ENCODE results near the gene CDX1.

Gene CDX1

DNA sequence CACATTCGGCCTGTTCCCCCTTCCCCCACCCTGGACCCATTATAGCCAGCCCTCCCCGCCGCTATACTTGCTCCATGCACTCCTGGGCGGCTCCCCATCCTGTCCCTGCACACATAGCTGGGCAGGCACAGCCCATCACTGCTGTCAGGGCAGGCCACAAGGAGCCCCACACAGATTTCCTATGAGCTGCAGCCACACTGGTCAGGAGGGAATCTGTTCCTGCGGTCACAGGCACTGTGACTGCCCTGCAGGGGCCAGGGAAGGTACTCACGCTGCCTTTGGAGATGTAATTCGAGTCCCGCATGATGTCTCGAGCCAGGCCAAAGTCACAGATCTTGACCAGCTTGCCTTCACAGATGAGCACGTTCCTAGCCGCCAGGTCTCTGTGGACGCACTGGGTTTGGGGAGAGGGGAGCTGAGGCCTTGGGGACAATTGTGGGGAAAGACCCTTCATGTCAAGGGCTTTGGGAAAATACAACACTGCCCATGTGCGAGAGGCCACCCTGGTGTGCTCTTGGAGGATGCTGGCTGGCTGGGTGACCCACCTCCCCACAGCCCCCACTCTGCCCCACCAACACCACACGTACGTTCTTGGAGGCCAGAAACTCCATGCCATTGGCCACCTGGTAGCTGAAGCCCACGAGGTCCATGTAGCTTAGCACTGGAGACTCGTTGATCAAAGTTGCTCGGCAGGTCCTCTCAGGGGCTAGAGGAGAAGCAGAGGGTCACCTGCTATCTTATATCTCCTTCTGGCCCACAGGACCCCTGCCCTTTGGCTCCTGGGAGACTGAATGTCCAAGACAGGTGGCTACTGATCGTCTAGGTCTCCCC is 45.7 kb upstream of the CDX1 start:
- TF ChIP-seq, protein P1, sequence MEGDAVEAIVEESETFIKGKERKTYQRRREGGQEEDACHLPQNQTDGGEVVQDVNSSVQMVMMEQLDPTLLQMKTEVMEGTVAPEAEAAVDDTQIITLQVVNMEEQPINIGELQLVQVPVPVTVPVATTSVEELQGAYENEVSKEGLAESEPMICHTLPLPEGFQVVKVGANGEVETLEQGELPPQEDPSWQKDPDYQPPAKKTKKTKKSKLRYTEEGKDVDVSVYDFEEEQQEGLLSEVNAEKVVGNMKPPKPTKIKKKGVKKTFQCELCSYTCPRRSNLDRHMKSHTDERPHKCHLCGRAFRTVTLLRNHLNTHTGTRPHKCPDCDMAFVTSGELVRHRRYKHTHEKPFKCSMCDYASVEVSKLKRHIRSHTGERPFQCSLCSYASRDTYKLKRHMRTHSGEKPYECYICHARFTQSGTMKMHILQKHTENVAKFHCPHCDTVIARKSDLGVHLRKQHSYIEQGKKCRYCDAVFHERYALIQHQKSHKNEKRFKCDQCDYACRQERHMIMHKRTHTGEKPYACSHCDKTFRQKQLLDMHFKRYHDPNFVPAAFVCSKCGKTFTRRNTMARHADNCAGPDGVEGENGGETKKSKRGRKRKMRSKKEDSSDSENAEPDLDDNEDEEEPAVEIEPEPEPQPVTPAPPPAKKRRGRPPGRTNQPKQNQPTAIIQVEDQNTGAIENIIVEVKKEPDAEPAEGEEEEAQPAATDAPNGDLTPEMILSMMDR (IDR thresholded peaks at IDR 0.05; ENCODE audit: control insufficient read depth, insufficient read depth, low read depth, low read length, missing control alignments), result no peak
- no peak overlapping the region for H3K4me3 ChIP-seq (ENCODE audit: control insufficient read depth, low read depth, low read length)
- no peak for DNase-seq (ENCODE audit: low read depth)

DNA sequence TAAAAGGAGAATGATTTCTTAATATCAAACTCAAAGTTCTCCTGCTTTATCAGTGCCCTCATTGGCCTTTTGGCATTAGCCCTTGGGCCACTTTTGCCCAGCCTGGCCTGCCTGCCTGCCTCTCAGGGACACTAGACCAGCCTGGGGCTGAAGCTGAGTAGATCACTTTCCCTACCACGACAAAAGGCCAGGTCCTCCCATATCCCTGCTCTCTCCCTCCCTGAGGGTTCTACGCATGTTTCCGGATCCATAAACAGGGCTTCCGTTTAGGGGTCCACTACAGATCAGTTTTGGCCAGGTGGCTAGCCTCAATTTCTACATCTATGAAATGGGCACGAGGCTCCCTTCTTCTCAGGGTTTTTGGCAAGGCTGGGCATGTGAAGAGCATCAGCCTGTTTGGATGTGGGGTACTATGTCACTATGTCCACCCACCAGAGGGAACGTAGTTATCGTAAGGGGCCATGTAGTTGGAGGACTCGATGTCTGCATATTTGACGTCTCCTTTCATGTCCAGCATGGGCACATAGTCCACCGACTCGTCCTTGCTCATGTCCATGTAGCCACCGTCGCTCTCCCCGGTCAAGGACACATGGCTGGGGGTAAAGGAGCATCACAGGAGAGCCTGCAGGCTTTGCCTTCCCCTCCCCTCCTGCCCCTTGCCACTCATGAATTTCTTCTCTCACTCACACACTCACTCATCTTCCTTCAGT is 45.0 kb upstream of the CDX1 start:
- DNase-seq (ENCODE audit: low read depth), result no peak
- TF ChIP-seq, protein P1 (IDR thresholded peaks at IDR 0.05; ENCODE audit: control insufficient read depth, insufficient read depth, low read depth, low read length, missing control alignments), result no peak
- H3K4me3 ChIP-seq (ENCODE audit: control insufficient read depth, low read depth, low read length), result no peak overlapping the region

DNA sequence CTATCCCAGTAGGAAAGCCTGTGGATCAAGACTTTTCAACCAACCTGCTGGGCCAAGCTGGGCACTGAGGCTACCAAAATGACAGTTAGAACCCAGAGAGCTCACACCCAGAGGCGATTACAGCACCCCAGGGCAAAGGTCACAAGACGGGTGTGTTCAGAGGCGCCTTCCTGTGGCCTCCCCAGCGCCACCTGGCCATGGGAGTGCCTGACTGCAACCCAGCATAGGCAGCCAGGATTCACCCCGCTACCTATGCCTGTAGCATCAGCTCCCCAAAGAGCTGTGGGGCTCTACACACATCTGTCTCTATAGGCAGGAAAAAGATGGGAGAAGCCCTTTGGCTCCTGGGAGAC is 44.4 kb upstream of the CDX1 start:
- TF ChIP-seq, protein P1 (IDR thresholded peaks at IDR 0.05; ENCODE audit: control insufficient read depth, insufficient read depth, low read depth, low read length, missing control alignments), result peak; percentile 32
- H3K4me3 ChIP-seq (ENCODE audit: control insufficient read depth, low read depth, low read length), result no peak overlapping the region
- no peak for DNase-seq (ENCODE audit: low read depth)

DNA sequence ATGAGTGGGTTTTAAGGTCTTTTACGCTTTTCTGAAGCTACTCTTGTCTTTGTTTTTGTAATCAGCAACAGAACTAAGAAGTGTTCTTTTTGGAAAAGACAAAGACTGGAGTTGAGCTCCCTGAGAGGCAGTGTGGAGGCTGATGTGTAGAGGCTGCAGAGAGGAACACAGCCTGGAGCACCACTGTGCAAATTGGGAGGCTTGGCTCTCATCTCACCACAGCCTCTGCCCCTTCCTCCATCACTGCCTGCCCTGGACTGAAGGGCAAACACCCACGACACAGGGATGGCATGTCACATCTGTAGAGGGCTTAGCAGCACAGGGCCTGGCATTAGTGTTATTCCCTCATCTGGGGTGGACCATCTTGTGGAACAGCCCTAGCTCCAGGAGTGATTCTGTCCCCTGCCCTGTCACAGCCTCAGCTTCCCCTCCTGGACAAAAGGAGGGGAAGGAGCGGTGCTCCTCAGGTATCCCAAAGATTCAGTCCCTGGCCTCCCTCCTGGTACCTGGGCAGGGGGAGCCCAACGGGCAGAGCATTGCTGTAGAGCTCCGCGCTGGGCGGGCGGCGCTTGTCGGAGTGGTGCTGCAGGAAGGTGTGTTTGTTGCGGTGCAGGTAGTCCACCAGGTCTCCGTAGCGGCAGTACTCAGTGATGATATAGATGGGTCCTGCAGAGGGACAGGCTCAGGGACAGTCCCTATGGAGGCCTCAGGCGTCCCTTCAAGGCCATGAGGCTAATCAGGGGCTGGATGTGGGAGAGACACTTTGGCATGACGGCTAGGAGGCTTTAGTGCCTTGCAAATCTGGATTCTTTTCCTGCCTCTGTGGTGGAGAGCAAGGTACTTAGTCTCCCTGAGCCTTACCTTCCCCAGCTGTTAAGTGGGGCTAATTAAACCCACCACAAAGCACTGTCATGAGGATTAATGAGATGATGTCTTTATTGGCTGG is 43.8 kb upstream of the CDX1 start:
- TF ChIP-seq, protein P1 (IDR thresholded peaks at IDR 0.05; ENCODE audit: control insufficient read depth, insufficient read depth, low read depth, low read length, missing control alignments), result no peak

DNA sequence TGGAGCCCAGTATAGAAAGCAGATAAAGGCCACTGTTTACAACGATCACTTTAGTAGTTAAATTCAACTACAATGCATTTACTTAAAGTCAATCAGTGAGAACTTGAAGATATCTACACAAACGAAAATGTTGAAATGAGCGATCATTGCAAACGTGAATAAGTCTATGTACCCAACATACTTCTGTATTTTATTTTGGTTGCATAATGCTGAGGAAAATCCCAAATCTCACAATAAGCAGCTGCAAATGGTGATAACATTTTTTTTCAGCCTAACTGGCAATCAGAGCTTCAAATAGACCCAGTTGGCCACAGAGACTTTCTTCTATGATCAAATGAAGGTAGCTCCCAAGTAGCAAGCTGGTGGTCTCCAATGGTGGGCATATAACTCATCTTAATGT is 43.0 kb upstream of the CDX1 start:
- no peak overlapping the region for H3K4me3 ChIP-seq (ENCODE audit: control insufficient read depth, low read depth, low read length)
- no peak for DNase-seq (ENCODE audit: low read depth)
- TF ChIP-seq, protein P1 (IDR thresholded peaks at IDR 0.05; ENCODE audit: control insufficient read depth, insufficient read depth, low read depth, low read length, missing control alignments), result no peak

More for the DNA sequence above, 43.8 kb upstream of the CDX1 start:
- no peak for DNase-seq (ENCODE audit: low read depth)
- H3K4me3 ChIP-seq (ENCODE audit: control insufficient read depth, low read depth, low read length), result no peak overlapping the region

DNA sequence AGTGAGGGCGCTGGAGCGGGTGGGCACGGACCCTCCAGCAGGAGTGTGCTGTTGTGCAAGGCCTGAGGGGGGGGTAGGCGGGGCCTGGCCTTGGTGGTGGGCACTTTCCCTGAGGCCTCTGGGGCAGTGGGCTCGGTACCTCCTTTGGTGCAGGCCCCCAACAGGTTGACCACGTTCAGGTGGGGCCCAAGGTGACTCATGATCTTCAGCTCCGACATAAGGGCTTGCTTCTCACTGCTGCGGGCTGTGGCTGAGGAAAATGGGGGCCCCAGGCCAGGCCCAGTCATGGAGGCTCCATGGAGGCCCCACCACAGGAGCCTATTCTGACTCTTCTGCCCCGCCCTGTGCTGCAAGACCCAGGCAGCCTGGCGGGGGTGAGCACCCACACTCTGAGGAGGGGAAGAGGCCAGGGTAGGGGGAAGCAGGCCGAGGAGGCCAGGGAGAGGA is 42.4 kb upstream of the CDX1 start:
- DNase-seq (ENCODE audit: low read depth), result no peak
- no peak overlapping the region for H3K4me3 ChIP-seq (ENCODE audit: control insufficient read depth, low read depth, low read length)
- TF ChIP-seq, protein P1 (IDR thresholded peaks at IDR 0.05; ENCODE audit: control insufficient read depth, insufficient read depth, low read depth, low read length, missing control alignments), result no peak

Data from AG09309 (cell line).